GM21381 (cell line): ENCODE results near the gene ZBTB9.

Source experiments
- ATAC-seq: cut with Tn5 transposase; IDR thresholded peaks from one replicate; pipeline ENCODE4 v1.9.1; 2021; ENCODE audit warnings: mild to moderate bottlenecking, moderate library complexity; ENCODE audit not compliant: unreplicated experiment

Gene ZBTB9

GRCh38 chr6:33432546-33432945 lies 21.8 kb upstream of the ZBTB9 start:
- no peak for ATAC-seq

- no peak for ATAC-seq
Observed at GRCh38 chr6:33433001-33433543, 21.3 kb upstream of the ZBTB9 start.

- ATAC-seq = no peak
Observed at GRCh38 chr6:33433544-33434191, 20.7 kb upstream of the ZBTB9 start.

DNA sequence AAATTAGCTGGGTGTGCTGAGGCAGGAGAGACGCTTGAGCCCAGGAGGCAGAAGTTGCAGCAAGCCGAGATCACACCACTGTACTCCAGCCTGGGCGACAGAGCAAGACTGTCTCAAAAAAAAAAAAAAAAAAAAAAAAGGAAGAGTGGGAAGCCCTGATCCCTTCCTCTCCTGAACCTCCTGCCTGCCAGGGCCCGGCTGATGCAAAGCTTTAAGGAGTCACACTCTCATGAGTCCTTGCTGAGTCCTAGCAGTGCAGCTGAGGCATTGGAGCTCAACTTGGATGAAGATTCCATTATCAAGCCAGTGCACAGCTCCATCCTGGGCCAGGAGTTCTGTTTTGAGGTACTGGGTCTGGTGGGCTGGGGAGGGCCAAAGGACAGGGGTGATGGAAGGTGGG lies 19.4 kb upstream of the ZBTB9 start:
- ATAC-seq = no peak

GRCh38 chr6:33437666-33438065 lies 16.7 kb upstream of the ZBTB9 start:
- ATAC-seq = no peak

DNA sequence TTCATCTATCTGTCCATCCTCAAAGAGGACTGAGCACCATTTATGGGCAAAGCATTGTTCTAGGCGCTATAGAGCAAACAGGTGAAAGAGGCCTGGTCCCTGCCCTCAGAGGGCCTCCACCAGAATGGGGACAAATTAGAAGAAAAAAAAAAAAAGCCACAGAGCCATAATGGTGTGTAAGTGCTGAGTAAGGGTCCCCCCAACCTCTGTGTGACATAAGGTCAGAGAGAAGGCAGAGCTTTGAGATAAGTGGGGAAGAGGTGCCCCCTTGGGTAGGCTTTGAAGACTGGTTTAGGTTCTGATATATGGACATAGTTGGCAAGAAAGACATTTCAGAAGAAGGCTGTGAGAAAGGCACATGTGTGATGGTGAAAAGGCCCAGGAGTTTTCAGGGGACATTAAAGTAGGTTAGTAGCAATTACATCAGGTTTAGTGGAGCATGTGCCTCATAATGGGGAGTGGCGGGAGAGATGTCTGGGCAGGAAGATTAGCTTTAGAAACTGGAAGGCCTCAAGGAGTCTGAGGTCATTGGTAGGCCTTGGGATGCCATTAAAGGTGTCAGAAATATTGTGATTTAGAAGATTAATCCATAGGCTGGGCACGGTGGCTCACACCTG lies 15.3 kb upstream of the ZBTB9 start:
- no peak for ATAC-seq

- no peak for ATAC-seq
Observed at GRCh38 chr6:33439956-33440648, 14.3 kb upstream of the ZBTB9 start.

DNA sequence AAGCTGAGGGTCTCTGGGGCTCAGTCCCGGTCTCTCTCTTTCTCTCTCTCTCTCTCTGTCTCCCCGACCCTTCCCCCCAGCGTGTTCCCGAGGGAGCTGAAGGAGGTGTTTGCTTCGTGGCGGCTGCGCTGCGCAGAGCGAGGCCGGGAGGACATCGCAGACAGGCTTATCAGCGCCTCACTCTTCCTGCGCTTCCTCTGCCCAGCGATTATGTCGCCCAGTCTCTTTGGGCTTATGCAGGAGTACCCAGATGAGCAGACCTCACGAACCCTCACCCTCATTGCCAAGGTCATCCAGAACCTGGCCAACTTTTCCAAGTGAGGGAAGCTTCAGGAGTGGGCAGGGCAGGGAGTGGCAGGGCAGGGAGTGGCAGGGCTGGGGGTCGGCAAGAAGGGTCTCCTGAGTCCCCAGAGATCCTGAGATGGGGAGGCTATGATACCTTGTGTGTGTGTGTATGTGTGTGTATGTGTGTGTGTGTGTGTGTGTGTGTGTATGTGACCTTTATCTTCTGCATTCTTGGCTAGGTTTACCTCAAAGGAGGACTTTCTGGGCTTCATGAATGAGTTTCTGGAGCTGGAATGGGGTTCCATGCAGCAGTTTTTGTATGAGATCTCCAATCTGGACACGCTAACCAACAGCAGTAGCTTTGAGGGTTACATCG lies 13.6 kb upstream of the ZBTB9 start:
- ATAC-seq = no peak

DNA sequence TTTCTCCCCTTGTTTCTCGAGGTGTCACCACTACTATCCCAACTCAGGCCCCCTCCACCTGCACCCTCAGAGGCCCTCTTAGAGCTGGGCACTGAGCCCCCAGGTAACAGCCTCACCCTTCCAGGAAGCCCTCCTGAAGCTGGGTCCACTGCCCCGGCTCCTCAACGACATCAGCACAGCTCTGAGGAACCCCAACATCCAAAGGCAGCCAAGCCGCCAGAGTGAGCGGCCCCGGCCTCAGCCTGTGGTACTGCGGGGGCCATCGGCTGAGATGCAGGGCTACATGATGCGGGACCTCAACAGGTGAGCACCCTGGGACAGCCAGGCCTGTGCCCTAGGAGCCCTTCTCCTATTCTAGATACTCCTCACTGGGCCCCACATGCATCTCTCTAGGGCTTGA lies 12.9 kb upstream of the ZBTB9 start:
- ATAC-seq = no peak

DNA sequence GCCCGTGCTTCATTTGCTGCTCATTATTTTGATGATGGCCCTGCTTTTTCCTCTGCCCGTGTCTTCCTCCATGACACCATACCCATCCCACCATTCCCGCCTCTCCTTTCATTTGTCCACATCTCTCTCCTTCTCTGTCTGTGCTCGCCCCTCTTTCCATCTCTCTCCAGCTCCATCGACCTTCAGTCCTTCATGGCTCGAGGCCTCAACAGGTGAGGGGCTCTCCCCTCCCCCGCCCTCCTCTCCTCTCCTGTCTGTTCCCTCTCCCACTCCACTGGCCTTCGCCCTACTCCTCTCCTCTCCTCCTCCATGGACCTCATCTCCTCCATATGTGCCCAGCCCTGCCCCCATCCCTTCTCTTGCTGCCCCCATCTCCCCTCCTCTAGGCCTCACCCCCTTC lies 12.1 kb upstream of the ZBTB9 start:
- no peak for ATAC-seq

GRCh38 chr6:33443025-33443424 lies 11.4 kb upstream of the ZBTB9 start:
- ATAC-seq = no peak

- ATAC-seq = no peak
Observed at GRCh38 chr6:33443619-33444504, 10.5 kb upstream of the ZBTB9 start.

DNA sequence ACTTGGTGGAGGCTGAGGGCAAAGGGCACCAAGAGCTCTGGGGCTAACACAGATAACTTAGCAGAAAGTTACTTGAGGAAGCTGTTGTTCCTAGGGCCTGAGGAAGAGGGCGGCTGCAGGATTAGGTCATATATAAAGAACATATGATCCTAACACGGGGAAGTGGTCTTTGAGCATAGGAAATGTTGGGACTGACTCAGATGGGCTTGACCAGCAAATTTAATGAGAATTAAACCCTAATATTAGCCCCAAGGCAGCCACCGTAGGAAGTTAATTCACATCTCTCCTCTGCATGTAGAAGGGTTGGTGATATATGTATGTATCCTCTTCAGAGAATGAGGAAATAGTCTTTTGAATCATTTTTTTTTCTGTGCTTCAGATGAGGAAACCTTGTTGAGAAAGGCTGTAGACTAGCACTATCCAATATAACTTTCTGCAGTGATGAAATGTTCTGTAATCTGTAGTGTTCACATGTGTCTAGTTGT lies 9.2 kb upstream of the ZBTB9 start:
- no peak for ATAC-seq

- no peak for ATAC-seq
Observed at GRCh38 chr6:33446356-33446755, 8.0 kb upstream of the ZBTB9 start.

- ATAC-seq = no peak
Observed at GRCh38 chr6:33450434-33450833, 3.9 kb upstream of the ZBTB9 start.

GRCh38 chr6:33451606-33452005 lies 2.8 kb upstream of the ZBTB9 start:
- no peak for ATAC-seq

GRCh38 chr6:33452496-33452895 lies 1.9 kb upstream of the ZBTB9 start:
- ATAC-seq = no peak

- no peak for ATAC-seq
Observed at GRCh38 chr6:33453393-33454008, 875 bp upstream of the ZBTB9 start.

- no peak for ATAC-seq
Observed at GRCh38 chr6:33455051-33455450, 675 bp downstream of the ZBTB9 start.

DNA sequence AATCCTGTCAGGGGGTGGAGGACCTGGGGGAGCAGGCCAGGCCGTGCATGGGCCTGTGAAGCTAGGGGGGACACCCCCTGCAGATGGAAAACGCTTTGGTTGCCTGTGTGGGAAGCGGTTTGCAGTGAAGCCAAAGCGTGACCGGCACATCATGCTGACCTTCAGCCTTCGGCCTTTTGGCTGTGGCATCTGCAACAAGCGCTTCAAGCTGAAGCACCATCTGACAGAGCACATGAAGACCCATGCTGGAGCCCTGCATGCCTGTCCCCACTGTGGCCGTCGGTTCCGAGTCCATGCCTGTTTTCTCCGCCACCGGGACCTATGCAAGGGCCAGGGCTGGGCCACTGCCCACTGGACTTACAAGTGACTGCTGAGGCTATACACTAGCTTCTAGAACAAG lies 1.8 kb downstream of the ZBTB9 start:
- no peak for ATAC-seq
